Neural cell (in vitro differentiated cells): ENCODE results near the gene RBMS3. TPM values are rescaled to one million over a fixed set of nuclear protein-coding genes. Genes with fewer than 3 reads are reported as not detected.

Experiments used
- H2AFZ ChIP-seq: fragments of 200-600, 300-800 bp; sonication (generic), shearing (Covaris generic); 2 replicates; pipeline ENCODE4 v1.6.0; 2014; ENCODE audit warnings: low read depth, mild to moderate bottlenecking, antibody characterized with exemption, low read length, moderate library complexity
- H3F3A ChIP-seq: fragments of 200-600 bp; shearing (Covaris generic); 2 replicates; pipeline ENCODE4 v1.6.1; 2016; ENCODE audit warnings: mild to moderate bottlenecking, moderate library complexity, mixed read lengths, antibody characterized with exemption, low read length; ENCODE audit not compliant: insufficient read depth, poor library complexity, severe bottlenecking
- H3K27ac ChIP-seq: fragments of 200-600, 300-800 bp; sonication (generic), shearing (Covaris generic); 2 replicates; pipeline ENCODE4 v1.5.1; 2014; ENCODE audit warnings: mild to moderate bottlenecking, low read length, moderate library complexity
- H3K27me3 ChIP-seq: fragments of 300-800, 200-600 bp; sonication (generic), shearing (Covaris generic); 2 replicates; pipeline ENCODE4 v1.6.0; 2014; ENCODE audit warnings: mild to moderate bottlenecking, low read depth, low read length, moderate library complexity; ENCODE audit not compliant: insufficient read depth
- H3K36me3 ChIP-seq: fragments of 300-800, 200-600 bp; sonication (generic), shearing (Covaris generic); 2 replicates; pipeline ENCODE4 v1.5.1; 2014; ENCODE audit warnings: mild to moderate bottlenecking, antibody characterized with exemption, low read length, moderate library complexity; ENCODE audit not compliant: insufficient read depth
- H3K4me2 ChIP-seq: fragments of 300-800, 200-600 bp; sonication (generic), shearing (Covaris generic); 2 replicates; pipeline ENCODE4 v1.6.0; 2014; ENCODE audit warnings: mild to moderate bottlenecking, low read length
- H3K4me3 ChIP-seq: fragments of 300-800, 200-600 bp; sonication (generic), shearing (Covaris generic); 2 replicates; pipeline ENCODE4 v1.5.1; 2014; ENCODE audit warnings: mild to moderate bottlenecking, low read length, moderate library complexity
- H3K79me2 ChIP-seq: fragments of 200-600 bp; shearing (Covaris generic); replicated peaks from 2 replicates; pipeline ENCODE4 v1.6.0; 2014; ENCODE audit warnings: mild to moderate bottlenecking, low read length, moderate library complexity; ENCODE audit not compliant: insufficient read depth
- H3K9ac ChIP-seq: fragments of 300-800, 200-600 bp; sonication (generic), shearing (Covaris generic); 2 replicates; pipeline ENCODE4 v1.6.1; 2016; ENCODE audit warnings: mild to moderate bottlenecking, low read length, mixed read lengths
- H3K9me2 ChIP-seq: fragments of 200-600 bp; shearing (Covaris generic); 2 replicates; pipeline ENCODE4 v1.6.1; 2016; ENCODE audit warnings: mild to moderate bottlenecking, low read length, mixed read lengths; ENCODE audit not compliant: insufficient read depth
- H3K9me3 ChIP-seq: fragments of 200-600, 300-800 bp; sonication (generic), shearing (Covaris generic); 2 replicates; pipeline ENCODE4 v1.6.1; 2016; ENCODE audit warnings: mild to moderate bottlenecking, mixed run types, low read length, moderate library complexity, mixed read lengths
- H4K20me1 ChIP-seq: fragments of 200-600 bp; shearing (Covaris generic); 2 replicates; pipeline ENCODE4 v1.6.1; 2016; ENCODE audit warnings: mild to moderate bottlenecking, mixed run types; ENCODE audit not compliant: insufficient read depth
- EP300 ChIP-seq: fragments of 450-650 bp; conservative IDR thresholded peaks from 2 replicates; pipeline ENCODE4 v1.6.1; 2014; ENCODE audit warnings: antibody characterized with exemption, mild to moderate bottlenecking, moderate library complexity; ENCODE audit not compliant: poor library complexity, severe bottlenecking
- EZH2 ChIP-seq: fragments of 200-600, 300-800 bp; shearing (Covaris generic), sonication (generic); IDR thresholded peaks from 2 replicates; pipeline ENCODE4 v1.6.1; 2014; ENCODE audit warnings: antibody characterized with exemption, low read length, borderline replicate concordance, mild to moderate bottlenecking; ENCODE audit not compliant: insufficient read depth, poor library complexity, severe bottlenecking
- MXI1 ChIP-seq: fragments of 450-650 bp; conservative IDR thresholded peaks from 2 replicates; pipeline ENCODE4 v1.6.1; 2014; ENCODE audit warnings: antibody characterized with exemption, mild to moderate bottlenecking; ENCODE audit not compliant: poor library complexity, severe bottlenecking
- POLR2AphosphoS5 ChIP-seq: IDR thresholded peaks from 2 replicates; pipeline ENCODE4 v1.6.1; 2012
- RAD21 ChIP-seq: fragments of 450-650 bp; conservative IDR thresholded peaks from 2 replicates; pipeline ENCODE4 v1.6.1; 2014; ENCODE audit warnings: antibody characterized with exemption, mild to moderate bottlenecking, moderate library complexity
- SMC3 ChIP-seq: fragments of 450-650 bp; conservative IDR thresholded peaks from 2 replicates; pipeline ENCODE4 v1.6.1; 2014; ENCODE audit warnings: antibody characterized with exemption, mild to moderate bottlenecking, moderate library complexity; ENCODE audit not compliant: poor library complexity
- TAF1 ChIP-seq: IDR thresholded peaks from 2 replicates; pipeline ENCODE4 v1.6.1; 2012; ENCODE audit warnings: low read depth
- polyA plus RNA-seq: library from polyadenylated mRNA; depleted of rRNA; stranded (reverse); fragments of >200 nt; gene quantifications from 2 replicates; pipeline ENCODE4 v1.2.3, GENCODE V29; 2014
- TF ChIP-seq, protein P1 (sequence below): fragments of 450-650 bp; IDR thresholded peaks from 2 replicates; pipeline ENCODE4 v1.5.1; 2014; ENCODE audit warnings: antibody characterized with exemption, mild to moderate bottlenecking, moderate library complexity; ENCODE audit not compliant: poor library complexity, severe bottlenecking
- TF ChIP-seq, protein P2 (sequence below): IDR thresholded peaks from 2 replicates; pipeline ENCODE4 v1.6.1; 2012; ENCODE audit warnings: borderline replicate concordance

The RBMS3 gene
- polyA plus RNA-seq, 1 donor from 2014 or later = 0.53 TPM

DNA sequence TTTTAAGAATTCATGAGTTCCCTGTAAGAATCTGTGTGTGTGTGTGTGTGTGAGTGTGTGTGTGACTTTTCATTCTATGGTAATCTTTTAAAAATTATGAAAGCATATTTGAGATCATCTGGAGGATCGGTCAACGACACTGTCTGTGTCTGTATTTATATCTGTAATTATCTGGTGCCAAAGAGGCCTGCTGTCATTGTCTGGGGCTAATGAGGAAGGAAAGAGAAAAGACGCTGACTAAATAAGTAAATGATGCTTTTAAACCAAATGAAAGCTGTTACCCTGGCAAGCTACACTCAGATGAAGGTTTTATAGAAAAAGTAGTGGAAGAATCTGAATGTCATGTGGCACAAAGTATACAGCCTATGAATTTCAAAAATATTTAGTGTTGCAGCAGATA lies 439.8 kb downstream of the RBMS3 start:
- Histone ChIP-seq H3K36me3 (no peaks in the 10 kb centered on the region), H3K9ac (no peak overlapping the region), H3K4me2 (no peak overlapping the region), H3K4me3 (no peak overlapping the region), H3K27me3 (no peaks in the 10 kb centered on the region), H3K9me3 (no peaks in the 10 kb centered on the region), H3K27ac (no peak overlapping the region), H3K9me2 (no peaks in the 10 kb centered on the region), H3F3A (no peaks in the 10 kb centered on the region), H4K20me1 (no peaks in the 10 kb centered on the region), H2AFZ (no peak overlapping the region), H3K79me2 (no peaks in the 10 kb centered on the region)
- TF ChIP-seq RAD21 (no peak), POLR2AphosphoS5 (no peak), MXI1 (no peak), EP300 (no peak)
- TF ChIP-seq, protein P1, sequence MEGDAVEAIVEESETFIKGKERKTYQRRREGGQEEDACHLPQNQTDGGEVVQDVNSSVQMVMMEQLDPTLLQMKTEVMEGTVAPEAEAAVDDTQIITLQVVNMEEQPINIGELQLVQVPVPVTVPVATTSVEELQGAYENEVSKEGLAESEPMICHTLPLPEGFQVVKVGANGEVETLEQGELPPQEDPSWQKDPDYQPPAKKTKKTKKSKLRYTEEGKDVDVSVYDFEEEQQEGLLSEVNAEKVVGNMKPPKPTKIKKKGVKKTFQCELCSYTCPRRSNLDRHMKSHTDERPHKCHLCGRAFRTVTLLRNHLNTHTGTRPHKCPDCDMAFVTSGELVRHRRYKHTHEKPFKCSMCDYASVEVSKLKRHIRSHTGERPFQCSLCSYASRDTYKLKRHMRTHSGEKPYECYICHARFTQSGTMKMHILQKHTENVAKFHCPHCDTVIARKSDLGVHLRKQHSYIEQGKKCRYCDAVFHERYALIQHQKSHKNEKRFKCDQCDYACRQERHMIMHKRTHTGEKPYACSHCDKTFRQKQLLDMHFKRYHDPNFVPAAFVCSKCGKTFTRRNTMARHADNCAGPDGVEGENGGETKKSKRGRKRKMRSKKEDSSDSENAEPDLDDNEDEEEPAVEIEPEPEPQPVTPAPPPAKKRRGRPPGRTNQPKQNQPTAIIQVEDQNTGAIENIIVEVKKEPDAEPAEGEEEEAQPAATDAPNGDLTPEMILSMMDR = no peak

DNA sequence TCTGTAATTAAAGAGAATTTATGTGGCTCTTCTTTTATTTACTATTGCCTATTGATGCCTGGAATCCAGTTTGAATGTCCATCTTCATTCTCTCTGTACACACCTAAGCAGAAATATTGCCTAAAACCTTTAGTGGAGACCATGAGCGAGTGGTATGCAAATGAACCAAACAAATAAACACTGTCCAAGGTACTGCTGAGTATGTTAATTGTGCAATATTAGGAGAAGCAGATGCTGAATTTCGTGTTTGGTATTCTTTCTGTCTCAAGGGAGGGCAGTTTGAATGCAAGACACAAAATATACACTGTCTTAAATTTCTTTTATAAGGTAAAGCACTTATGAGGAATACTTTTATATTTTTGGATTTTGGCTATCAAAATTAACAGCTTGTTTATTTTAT lies 440.9 kb downstream of the RBMS3 start:
- no peaks in the 10 kb centered on the region for H3K36me3 ChIP-seq
- H3K9me3 ChIP-seq = no peaks in the 10 kb centered on the region
- no peaks in the 10 kb centered on the region for H3K79me2 ChIP-seq
- H2AFZ ChIP-seq = no peak overlapping the region
- H3K27me3 ChIP-seq = no peaks in the 10 kb centered on the region
- H3K9me2 ChIP-seq = no peaks in the 10 kb centered on the region
- no peak overlapping the region for H3K27ac ChIP-seq
- no peak overlapping the region for H3K9ac ChIP-seq
- H3K4me2 ChIP-seq = no peak overlapping the region
- no peak overlapping the region for H3K4me3 ChIP-seq
- no peaks in the 10 kb centered on the region for H4K20me1 ChIP-seq
- H3F3A ChIP-seq = no peaks in the 10 kb centered on the region
- TF ChIP-seq, protein P1 = no peak
- TF ChIP-seq EP300 (no peak), EZH2 (no peak), MXI1 (no peak), TAF1 (no peak), SMC3 (no peak), RAD21 (no peak), POLR2AphosphoS5 (no peak)
- TF ChIP-seq, protein P2, sequence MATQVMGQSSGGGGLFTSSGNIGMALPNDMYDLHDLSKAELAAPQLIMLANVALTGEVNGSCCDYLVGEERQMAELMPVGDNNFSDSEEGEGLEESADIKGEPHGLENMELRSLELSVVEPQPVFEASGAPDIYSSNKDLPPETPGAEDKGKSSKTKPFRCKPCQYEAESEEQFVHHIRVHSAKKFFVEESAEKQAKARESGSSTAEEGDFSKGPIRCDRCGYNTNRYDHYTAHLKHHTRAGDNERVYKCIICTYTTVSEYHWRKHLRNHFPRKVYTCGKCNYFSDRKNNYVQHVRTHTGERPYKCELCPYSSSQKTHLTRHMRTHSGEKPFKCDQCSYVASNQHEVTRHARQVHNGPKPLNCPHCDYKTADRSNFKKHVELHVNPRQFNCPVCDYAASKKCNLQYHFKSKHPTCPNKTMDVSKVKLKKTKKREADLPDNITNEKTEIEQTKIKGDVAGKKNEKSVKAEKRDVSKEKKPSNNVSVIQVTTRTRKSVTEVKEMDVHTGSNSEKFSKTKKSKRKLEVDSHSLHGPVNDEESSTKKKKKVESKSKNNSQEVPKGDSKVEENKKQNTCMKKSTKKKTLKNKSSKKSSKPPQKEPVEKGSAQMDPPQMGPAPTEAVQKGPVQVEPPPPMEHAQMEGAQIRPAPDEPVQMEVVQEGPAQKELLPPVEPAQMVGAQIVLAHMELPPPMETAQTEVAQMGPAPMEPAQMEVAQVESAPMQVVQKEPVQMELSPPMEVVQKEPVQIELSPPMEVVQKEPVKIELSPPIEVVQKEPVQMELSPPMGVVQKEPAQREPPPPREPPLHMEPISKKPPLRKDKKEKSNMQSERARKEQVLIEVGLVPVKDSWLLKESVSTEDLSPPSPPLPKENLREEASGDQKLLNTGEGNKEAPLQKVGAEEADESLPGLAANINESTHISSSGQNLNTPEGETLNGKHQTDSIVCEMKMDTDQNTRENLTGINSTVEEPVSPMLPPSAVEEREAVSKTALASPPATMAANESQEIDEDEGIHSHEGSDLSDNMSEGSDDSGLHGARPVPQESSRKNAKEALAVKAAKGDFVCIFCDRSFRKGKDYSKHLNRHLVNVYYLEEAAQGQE = no peak
